T1000 (cell line): ENCODE data around the gene IL17RA.

Experiments used
- DNase-seq: peaks from one replicate; lab custom pipeline; 2025; ENCODE audit warnings: mixed read lengths; lab: John Stamatoyannopoulos, UW

The IL17RA gene

DNA sequence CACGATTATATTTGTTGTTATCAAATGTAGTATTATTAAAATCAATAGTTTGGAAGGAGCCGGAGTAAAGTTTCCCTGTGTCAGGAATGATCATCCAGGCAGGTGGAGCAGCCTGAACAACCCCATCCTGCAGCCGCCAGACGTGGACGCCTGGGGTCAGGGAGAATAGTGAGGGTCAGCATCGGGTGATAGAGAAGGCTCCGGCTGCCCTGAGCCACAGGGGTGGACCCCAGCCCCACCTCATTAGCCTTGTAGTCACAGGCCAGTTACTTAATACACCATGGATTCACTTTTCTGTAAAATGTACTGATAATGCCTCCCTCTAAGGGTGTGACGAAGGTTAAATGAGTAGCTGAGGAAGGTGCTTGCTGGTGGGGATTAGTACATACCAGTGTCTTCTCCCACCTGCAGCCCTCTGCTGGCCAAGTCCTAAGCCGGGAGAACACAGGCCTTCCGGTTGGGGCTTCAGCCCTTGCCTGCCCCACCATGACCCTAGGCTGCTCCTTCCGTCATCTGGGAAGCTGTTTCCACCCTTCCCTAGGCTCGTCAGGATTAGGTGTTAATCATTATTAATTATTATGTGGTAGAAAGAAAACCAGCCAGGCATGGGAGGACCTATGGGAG, 21.5 kb downstream of the IL17RA start:
- DNase-seq: no peak

DNA sequence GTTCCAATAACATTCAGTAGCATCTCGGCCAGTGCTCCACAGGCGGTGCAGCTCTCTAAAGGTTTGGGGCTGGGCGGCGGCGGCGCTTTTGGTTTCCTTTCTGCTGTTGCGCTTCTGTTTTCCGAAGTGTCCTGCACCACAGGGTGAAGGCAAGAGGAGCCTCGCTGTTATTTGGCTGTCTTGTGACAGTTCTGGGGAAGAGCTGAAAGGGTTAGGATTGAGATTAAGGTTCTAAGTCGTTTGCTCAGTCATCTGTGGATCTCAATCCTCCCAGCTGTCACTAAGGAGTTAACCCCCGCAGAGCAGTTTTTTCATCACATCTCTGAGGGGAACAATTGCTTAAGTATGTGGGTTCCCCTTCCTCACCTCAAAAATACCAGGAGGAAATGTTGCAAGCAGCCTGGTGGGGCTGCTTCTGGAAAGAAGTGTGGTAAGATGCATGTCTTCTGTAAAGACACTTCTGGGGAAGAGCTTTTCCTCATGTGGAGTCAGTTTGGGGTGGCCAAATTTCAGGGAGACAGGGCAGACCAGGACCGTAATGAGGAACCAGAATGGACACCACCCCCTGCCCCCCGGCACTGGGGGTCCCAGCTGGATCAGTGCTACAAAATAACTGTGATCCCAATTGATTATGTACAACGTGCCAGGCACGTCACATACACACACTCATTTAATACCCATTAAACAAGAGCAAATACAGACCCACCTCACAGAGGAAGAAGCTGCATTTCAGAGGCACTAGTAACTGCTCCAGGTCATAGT, 22.2 kb downstream of the IL17RA start:
- DNase-seq: no peak

DNA sequence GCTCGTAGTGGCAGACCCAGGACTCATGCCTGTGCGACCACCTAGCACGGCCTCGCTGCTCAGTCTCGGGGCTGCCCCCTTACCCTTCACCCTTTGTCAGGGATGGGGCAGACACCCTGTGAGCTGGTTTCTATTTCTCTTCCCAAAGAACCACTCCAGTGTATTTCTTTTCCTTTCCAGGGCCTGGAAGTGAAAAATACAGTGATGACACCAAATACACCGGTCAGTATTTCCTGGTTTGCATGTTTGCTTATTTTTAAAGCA, 22.7 kb downstream of the IL17RA start:
- no peak for DNase-seq

DNA sequence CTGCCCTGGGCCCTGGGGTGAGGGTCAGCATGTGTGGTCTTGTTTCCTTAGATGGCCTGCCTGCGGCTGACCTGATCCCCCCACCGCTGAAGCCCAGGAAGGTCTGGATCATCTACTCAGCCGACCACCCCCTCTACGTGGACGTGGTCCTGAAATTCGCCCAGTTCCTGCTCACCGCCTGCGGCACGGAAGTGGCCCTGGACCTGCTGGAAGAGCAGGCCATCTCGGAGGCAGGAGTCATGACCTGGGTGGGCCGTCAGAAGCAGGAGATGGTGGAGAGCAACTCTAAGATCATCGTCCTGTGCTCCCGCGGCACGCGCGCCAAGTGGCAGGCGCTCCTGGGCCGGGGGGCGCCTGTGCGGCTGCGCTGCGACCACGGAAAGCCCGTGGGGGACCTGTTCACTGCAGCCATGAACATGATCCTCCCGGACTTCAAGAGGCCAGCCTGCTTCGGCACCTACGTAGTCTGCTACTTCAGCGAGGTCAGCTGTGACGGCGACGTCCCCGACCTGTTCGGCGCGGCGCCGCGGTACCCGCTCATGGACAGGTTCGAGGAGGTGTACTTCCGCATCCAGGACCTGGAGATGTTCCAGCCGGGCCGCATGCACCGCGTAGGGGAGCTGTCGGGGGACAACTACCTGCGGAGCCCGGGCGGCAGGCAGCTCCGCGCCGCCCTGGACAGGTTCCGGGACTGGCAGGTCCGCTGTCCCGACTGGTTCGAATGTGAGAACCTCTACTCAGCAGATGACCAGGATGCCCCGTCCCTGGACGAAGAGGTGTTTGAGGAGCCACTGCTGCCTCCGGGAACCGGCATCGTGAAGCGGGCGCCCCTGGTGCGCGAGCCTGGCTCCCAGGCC, 23.7 kb downstream of the IL17RA start:
- no peak for DNase-seq

DNA sequence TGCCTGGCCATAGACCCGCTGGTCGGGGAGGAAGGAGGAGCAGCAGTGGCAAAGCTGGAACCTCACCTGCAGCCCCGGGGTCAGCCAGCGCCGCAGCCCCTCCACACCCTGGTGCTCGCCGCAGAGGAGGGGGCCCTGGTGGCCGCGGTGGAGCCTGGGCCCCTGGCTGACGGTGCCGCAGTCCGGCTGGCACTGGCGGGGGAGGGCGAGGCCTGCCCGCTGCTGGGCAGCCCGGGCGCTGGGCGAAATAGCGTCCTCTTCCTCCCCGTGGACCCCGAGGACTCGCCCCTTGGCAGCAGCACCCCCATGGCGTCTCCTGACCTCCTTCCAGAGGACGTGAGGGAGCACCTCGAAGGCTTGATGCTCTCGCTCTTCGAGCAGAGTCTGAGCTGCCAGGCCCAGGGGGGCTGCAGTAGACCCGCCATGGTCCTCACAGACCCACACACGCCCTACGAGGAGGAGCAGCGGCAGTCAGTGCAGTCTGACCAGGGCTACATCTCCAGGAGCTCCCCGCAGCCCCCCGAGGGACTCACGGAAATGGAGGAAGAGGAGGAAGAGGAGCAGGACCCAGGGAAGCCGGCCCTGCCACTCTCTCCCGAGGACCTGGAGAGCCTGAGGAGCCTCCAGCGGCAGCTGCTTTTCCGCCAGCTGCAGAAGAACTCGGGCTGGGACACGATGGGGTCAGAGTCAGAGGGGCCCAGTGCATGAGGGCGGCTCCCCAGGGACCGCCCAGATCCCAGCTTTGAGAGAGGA, 24.5 kb downstream of the IL17RA start:
- DNase-seq: no peak

DNA sequence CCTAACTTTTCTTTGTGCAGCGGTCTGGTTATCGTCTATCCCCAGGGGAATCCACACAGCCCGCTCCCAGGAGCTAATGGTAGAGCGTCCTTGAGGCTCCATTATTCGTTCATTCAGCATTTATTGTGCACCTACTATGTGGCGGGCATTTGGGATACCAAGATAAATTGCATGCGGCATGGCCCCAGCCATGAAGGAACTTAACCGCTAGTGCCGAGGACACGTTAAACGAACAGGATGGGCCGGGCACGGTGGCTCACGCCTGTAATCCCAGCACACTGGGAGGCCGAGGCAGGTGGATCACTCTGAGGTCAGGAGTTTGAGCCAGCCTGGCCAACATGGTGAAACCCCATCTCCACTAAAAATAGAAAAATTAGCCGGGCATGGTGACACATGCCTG, 25.2 kb downstream of the IL17RA start:
- DNase-seq: no peak

DNA sequence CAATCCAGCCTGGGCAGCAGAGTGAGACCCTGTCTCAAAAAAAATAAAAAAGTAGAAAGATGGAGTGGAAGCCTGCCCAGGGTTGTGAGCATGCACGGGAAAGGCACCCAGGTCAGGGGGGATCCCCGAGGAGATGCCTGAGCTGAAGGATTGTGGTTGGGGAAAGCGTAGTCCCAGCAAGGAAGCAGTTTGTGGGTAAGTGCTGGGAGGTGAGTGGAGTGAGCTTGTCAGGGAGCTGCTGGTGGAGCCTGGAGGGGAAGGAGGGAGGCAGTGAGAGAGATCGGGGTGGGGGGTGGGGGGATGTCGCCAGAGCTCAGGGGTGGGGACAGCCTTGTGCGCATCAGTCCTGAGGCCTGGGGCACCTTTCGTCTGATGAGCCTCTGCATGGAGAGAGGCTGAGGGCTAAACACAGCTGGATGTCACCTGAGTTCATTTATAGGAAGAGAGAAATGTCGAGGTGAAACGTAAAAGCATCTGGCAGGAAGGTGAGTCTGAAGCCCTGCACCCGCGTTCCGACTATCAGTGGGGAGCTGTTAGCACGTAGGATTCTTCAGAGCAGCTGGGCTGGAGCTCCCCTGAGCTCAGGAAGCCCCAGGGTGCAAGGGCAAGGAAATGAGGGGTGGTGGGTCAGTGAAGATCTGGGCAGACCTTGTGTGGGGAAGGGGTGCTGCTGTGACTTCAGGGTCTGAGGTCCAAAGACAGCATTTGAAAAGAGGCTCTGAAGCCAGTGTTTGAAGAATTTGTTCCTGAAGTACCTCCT, 26.2 kb downstream of the IL17RA start:
- no peak for DNase-seq

DNA sequence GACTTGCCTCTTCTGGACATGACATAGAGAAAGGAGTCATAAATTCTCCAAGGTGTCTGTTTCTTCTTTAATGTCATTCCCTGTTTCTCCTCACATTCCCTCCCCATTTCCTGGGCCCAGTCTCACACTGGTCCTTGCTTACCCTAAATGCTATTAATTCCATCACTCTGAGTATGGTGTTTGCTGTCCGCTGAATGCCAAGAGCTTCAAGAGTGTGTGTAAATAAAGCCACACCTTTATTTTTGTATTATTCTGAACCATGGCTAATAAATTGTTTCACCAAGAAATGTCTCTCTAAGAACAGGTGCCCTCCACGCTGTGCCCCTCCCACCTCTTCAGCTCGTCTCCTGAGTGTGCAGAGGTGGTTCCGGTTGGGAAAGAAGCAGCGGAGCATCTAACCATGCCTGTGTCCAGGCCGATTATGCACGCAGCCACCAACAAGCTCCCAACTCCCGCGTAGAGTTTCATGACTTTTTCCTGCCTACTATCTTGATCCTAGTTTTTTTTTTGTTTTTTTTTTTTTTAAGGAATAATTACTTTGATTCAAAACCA, 27.8 kb downstream of the IL17RA start:
- no peak for DNase-seq

DNA sequence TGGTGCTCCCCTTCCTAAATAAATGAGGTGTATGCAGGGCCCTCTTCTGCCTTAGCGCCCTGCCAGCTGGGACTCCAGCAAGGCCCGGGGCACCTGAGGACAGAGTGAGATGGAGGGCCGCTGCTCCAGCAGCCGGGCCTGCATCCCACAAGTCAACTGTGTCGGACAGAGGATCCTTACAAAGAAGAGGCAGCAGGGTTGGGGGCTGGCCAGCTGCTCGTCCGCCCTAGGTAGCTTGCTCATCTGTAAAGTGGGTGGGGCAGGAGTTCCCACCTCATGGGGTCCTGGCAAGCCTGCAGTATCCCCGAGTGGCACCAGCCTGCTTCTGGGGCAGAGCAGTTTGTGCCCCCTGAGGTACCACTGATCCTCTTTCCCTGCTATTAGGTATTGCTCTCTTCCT, 28.8 kb downstream of the IL17RA start:
- no peak for DNase-seq

DNA sequence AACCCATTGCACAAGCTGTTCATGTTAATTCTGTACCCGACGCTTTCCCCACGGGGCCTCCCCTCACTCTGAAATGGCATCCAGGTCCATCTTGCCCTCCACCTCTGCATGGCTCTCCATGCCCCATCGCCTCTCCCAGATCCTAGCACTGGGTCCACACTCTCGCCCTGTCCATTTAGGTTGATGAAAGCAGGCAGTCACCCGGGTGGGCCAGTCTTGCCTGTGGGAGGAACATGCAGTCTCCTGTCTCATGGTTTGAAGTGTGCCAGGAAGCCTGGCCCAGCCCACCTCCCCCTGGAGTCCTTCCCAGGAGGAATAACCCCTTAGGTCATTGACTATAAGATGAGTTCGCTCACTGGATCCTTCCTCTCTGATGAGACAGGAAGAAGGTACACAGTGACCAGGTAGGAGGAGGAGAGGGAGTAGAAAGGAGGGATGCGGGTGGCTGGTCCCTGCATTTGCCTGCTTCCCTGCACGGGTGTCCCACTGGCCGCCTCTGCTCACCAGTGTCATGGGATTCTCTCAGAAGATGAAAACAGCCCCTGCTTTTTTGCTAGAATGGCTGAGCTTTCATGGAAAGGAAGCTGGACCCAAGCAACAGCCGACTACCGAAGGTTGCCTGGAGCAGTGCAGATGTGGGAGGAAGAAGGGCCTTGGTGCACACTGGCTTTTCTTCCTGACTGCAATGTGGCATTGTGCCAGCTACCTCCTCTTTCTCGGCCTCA, 29.5 kb downstream of the IL17RA start:
- DNase-seq: no peak

DNA sequence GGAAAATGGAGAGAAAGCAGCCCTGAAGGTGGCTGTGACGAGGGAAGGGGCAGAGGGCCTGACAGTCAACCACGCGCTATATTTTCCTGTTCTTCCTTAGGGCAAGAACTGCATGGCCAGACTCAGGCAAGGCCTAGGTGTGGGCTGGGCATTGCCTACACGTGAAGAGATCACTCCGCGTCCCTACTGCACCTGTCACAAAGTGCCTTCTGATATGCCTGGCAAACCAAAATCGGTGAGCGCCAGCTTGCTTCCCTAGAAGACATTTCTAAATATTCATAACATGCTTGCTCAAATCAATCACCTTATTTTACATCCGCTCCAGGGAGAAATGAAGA, 30.1 kb downstream of the IL17RA start:
- no peak for DNase-seq

DNA sequence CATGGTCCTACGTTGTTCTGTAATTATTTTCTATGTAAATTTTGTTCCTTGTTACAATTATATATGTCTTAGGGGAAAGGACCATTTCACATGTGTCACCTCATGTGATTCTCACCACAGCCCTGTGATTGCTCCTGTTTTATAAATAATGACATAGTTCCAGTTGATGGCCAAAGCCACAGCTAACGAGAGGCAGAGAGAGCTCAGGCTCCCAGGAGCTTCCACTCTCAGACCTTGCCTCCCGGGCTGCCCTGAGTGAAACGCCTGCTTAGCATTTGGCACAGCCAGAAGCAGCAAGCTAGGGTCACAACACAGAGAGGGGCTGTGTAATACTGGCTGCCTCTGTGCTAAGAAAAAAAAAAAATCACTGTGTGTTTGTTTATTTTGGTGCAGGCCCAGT, 30.4 kb downstream of the IL17RA start:
- DNase-seq: no peak

DNA sequence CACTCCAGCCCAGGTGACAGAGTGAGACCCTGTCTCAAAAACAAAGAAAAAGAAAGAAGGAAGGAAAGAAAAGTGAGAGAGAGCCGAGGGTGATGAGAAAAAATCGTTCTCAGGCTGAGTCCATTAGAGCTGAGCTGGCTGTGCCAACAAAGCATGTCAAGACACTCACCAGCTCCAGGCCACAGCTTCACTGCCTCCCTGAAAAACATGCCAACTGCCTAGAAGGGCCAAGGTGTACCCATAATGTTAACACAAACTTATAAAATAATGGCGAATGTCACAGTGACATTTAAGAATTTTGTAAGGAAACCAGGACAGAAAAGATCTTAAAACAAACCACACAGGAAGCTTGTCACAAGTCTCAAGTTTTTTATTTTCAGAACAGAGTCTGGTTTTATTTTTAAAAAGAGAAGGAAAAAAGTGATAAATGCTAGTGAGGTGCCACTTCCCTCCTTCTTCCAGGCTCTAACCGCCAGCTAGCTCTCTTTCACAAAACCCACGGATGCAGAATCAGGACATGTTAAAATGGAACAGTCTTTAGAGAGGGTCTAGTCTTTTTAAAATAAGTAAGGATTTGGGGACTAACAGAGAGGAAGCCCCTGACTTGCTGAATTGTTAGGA, 31.3 kb downstream of the IL17RA start:
- no peak for DNase-seq

DNA sequence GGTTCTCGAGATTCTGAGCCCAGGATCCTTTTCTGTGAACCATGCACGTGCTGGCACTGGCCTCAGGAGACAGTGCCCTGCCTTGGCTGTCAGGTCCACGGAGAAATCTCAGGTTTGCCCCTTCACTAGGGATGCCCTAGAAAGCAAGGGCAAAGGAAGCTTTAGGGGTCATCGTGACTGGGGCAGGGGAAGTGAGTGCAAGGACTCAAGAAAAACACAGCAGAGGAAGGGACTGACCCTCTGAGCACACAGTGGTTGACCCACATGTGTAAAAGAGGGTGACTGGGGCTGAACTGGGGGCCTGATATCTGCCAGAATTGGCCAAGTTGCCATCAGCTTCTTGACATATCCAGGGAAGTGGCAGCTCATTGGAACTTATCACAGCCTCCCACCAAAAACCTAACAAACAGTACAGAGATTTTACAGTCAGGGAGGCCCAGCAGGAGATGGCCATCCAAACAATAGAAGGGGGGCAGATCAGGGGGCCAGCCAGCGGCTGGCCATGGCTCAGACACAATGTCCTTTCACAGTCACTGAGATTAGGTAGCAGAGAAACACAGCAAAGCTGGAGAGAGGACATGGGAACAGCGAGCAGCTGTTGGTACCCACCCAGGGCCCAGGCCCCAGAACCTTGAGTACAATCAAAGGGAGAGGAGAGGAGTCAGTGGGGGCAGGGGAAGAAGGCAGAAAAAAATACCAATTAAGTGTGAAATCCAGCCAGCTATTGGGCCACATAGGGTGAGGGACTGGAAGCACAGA, 32.0 kb downstream of the IL17RA start:
- DNase-seq: no peak

DNA sequence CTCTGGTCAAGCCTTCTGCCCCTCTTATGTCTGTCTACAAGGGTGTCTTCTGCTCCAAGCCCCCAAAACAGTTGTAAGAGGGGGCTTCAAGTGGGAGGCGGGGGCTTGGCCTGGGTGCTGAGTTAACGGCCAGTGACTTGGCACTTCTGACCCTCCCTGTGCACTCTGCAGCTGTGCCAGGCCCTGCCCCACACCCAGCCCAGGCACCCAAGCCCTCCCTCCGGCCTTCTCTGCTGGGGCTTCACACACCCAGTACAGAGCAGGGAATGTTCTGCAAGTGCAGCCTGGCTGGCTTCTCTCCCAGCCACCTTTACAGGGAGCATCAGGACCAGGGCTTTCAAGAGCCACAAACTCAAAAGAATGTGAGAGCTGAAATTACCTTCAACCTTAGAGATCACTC, 32.6 kb downstream of the IL17RA start:
- no peak for DNase-seq

DNA sequence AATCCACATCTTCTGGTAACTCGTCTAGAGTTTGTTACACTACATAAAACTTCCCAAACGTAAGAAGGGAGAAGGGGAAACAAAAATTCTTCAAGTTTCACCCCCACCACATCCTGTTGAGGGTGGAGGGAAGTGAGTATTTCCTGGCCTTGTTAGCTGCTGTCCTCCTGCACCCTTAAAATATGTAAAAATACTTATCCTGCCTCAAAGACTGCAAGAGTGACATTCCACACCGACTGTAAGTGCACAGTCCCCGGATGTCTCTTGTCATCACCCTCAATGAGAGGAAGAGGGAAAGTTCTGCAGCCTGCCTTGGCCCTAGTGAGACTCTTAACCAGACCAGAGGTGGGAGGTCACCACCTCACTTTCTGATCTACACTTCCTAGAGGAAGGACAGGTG, 33.1 kb downstream of the IL17RA start:
- DNase-seq: no peak

DNA sequence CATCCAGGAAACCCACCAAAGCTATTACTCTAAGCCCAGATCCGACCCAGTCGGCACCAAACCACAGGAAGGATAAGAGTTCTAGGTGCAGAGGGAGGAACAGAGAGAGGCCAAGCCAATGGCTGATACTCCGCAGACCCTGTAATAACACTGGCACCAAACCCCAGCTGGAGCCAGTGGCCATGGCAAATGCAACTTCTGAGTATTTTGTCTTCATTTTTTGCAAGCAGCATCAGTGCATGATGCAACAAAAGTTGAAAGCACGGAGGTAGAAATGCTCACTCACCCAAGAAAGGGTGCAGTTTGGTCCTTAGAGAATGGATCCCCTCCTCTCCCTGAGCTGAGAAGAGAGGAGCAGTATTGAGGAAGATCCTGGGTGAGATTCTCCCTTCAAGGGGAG, 33.5 kb downstream of the IL17RA start:
- no peak for DNase-seq

DNA sequence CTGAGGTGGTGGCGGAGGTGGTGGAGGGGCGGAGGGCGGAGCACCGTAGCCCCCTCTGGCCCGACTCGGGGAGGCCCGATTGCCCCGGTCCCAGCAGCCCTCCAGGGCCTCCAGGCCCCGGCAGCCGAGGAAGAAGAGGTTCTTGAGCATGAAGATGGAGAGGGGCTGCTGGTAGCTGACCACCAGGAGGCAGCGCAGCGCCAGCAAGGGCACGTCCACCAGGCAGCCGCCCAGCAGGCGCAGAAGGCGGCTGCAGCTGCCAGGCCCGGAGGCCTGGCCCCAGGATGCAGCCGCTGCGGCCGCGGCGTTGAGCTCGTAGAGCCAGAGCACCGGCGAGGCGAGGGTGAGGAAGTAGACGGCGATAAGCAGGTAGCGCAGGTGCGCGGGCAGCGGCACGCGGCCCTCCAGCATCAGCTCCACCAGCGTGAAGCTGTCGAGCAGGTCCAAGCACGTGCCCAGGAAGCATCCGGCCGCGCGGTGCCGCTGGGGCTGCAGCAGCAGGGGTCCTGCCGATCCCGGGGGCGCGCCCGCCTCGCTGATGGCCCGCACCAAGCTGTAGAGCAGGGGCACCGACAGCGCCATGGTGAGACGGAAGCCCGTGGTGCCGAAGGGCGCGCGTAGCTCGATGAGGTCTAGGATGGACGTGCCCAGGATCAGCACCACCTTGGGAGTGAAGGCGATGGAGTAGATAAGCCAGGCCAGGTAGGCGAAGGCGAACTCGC, 34.8 kb downstream of the IL17RA start:
- DNase-seq: no peak

DNA sequence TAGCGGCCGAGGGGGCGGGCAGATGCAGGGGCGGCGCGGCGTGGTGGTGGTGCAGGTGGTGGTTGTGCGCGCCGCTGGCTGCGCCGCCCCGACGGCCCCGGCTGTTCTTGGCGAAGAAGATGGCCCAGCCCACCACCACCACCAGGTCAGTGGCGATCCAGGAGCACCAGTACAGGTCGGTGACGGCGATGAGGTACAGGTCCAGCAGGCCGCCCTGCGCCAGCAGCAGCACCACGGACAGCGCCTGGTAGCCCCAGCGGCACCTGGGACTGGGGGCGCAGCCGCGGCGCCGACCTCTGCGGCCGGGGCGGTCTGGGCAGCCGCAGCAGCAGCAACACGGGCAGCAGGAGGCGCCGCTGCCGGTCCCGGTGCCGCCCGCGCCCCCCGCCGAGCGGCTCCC, 35.5 kb downstream of the IL17RA start:
- no peak for DNase-seq
